ENCODE data around the gene DPEP2. TPM values are rescaled to one million over a fixed set of nuclear protein-coding genes. Genes with fewer than 3 reads are reported as not detected.
A peak's percentile ranks its signal among the peaks of the same experiment; 100 is the strongest.

The DPEP2 gene
- total and polyA plus RNA-seq, 2 of the 13 experiments (the other 11 are each of a cell fraction or from before 2014, with no cell fraction given): 0.18 TPM; not detected in 1

DNA sequence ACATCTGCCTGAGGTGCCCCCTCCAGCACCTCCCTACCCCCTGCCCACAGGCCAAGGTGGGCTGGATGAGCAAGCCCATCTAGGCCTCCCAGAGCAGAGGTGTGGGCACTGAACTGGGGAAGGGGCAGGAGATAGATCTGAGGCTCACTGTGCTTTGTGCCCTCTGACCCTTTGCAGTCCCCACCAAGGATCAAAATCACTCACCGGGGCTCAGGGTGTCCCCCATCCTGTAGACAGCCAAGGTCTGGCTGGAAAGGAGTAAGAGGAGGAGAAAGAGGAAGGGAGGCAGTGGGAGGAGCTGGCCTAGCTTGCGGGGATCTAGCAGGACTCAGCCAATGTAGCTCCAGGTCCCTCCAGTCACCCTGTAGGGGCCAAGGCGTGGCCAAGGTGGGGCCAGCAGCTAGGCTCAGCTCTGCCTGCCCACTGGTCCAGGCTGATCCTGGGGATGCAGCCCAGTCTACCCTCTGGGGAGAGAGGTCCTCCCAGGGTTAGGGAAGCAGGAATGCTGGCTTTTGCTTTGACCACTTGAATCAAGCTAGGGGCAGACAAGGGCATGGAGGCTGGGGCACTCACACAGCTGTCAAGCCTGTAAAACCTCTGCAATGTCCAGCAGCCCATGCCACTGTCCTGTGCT is 32.6 kb downstream of the DPEP2 start:
- intact Hi-C loops (cut with micrococcal nuclease; ENCODE audit: unreplicated experiment) (no loop called here), in situ Hi-C loops (cut with HindIII; ENCODE audit: extremely low pct_ligation_motif_present, low pct_unique_long_range_greater_than_20kb) (no loop called here)
- ATAC-seq: peak; percentile 67
- no TSS peak for BruUV-seq (replicated peaks)
- 6% methylated on average over 3 of the region's 3 CpGs for WGBS (ENCODE audit: low lambda C conversion rate)
- H3K79me2 ChIP-seq (ENCODE audit: insufficient read depth, low read length): peaks cover 68% of the 10 kb centered on the region
- no peak overlapping the region for H2AFZ ChIP-seq (ENCODE audit: low read length)
- peak overlapping the region; percentile 75 for H3K27ac ChIP-seq (ENCODE audit: extremely low read length, insufficient read depth, low read length)
- H3K4me3 ChIP-seq (replicated peaks in 1 of 3; ENCODE audit: insufficient read depth in 1 of 3, low read depth in 2 of 3, low read length in 3 of 3): peak overlapping the region; percentile 89 to 91 (median 90)
- FAIRE-seq: peak; percentile 89
- ChIA-PET CTCF (ENCODE audit: low intra/inter-chr PET ratio, low total read pairs) (no interaction called here), POLR2A (interaction anchor here (0.5 to 12.9 kb wide), 21 partner anchors 9 to 405 kb away, joined by 3 to 226 read pairs (median 6); partner anchors contain the start of genes CTCF, CTRL, DDX28 and DPEP2)
- H3K36me3 ChIP-seq (replicated peaks in 1 of 2; ENCODE audit: control insufficient read depth in 1 of 2, insufficient read depth in 2 of 2, low read length in 2 of 2): peaks cover 14 to 19% of the 10 kb centered on the region in 2 experiments
- peaks cover 16% of the 10 kb centered on the region for H4K20me1 ChIP-seq (ENCODE audit: insufficient read depth, low read length)
- peak overlapping the region; percentile 92 for H3K4me2 ChIP-seq (ENCODE audit: low read depth, low read length)
- peak overlapping the region; percentile 97 for H3K9ac ChIP-seq (ENCODE audit: insufficient read depth, low read depth, low read length)
- H3K9me3 ChIP-seq (ENCODE audit: low read length): no peaks in the 10 kb centered on the region
- peak; percentile 65 for DNase-seq (ENCODE audit: low spot score)
- H3K4me1 ChIP-seq (ENCODE audit: insufficient read depth, low read length): peaks cover 62% of the 10 kb centered on the region
- H3K27me3 ChIP-seq (ENCODE audit: control insufficient read depth in 1 of 2, insufficient read depth in 2 of 2, low read length in 2 of 2): no peaks in the 10 kb centered on the region; a peak in 1 of 5 replicates
- TF ChIP-seq, protein P1, sequence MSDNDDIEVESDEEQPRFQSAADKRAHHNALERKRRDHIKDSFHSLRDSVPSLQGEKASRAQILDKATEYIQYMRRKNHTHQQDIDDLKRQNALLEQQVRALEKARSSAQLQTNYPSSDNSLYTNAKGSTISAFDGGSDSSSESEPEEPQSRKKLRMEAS (IDR thresholded peaks at IDR 0.05): 0 out of 2 replicates have a peak, but pooled peaks have one; percentile 20
- TF ChIP-seq PITX1 (CRISPR knock-in tag; IDR thresholded peaks at IDR 0.05) (no peak; the same call in 1 of the 2 replicates), ZNF761 (CRISPR knock-in tag; conservative IDR thresholded peaks at IDR 0.05) (no peak), NCOA5 (CRISPR knock-in tag; IDR thresholded peaks at IDR 0.05) (no peak), ZNF225 (CRISPR knock-in tag; IDR thresholded peaks at IDR 0.05) (no peak; the same call in 1 of the 2 replicates), ZNF605 (CRISPR knock-in tag; IDR thresholded peaks at IDR 0.05) (no peak), RORA (CRISPR knock-in tag; IDR thresholded peaks at IDR 0.05) (no peak), ZNF3 (CRISPR knock-in tag; IDR thresholded peaks at IDR 0.05) (no peak), KLF11 (CRISPR knock-in tag; IDR thresholded peaks at IDR 0.05) (0 out of 2 replicates have a peak, but pooled peaks have one; percentile 5), ZNF589 (CRISPR knock-in tag; conservative IDR thresholded peaks at IDR 0.05) (no peak), MED13 (CRISPR knock-in tag; IDR thresholded peaks at IDR 0.05) (no peak), IKZF1 (IDR thresholded peaks at IDR 0.05) (no peak), MZF1 (CRISPR knock-in tag; IDR thresholded peaks at IDR 0.05; ENCODE audit: borderline replicate concordance) (0 out of 2 replicates have a peak, but pooled peaks have one; percentile 80), U2AF2 (IDR thresholded peaks at IDR 0.05; ENCODE audit: low read depth, low read length) (no peak), ZNF746 (CRISPR knock-in tag; IDR thresholded peaks at IDR 0.05) (no peak), ERF (CRISPR knock-in tag; IDR thresholded peaks at IDR 0.05) (peak; percentile 33; the same call in 1 of the 2 replicates), ZSCAN25 (CRISPR knock-in tag; IDR thresholded peaks at IDR 0.05) (no peak; the same call in 1 of the 2 replicates)
- TF ChIP-seq, protein P2, sequence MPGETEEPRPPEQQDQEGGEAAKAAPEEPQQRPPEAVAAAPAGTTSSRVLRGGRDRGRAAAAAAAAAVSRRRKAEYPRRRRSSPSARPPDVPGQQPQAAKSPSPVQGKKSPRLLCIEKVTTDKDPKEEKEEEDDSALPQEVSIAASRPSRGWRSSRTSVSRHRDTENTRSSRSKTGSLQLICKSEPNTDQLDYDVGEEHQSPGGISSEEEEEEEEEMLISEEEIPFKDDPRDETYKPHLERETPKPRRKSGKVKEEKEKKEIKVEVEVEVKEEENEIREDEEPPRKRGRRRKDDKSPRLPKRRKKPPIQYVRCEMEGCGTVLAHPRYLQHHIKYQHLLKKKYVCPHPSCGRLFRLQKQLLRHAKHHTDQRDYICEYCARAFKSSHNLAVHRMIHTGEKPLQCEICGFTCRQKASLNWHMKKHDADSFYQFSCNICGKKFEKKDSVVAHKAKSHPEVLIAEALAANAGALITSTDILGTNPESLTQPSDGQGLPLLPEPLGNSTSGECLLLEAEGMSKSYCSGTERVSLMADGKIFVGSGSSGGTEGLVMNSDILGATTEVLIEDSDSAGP (CRISPR knock-in tag; IDR thresholded peaks at IDR 0.05; ENCODE audit: borderline replicate concordance): peak; percentile 72
- TF ChIP-seq, protein P3, sequence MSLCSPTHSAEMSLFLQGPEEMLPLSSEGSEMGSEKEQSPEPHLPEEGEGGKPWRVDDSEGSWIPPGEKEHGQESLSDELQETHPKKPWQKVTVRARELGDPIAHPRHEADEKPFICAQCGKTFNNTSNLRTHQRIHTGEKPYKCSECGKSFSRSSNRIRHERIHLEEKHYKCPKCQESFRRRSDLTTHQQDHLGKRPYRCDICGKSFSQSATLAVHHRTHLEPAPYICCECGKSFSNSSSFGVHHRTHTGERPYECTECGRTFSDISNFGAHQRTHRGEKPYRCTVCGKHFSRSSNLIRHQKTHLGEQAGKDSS (CRISPR knock-in tag; IDR thresholded peaks at IDR 0.05; ENCODE audit: borderline replicate concordance, low read depth): peak; percentile 89
- TF ChIP-seq, protein P4, sequence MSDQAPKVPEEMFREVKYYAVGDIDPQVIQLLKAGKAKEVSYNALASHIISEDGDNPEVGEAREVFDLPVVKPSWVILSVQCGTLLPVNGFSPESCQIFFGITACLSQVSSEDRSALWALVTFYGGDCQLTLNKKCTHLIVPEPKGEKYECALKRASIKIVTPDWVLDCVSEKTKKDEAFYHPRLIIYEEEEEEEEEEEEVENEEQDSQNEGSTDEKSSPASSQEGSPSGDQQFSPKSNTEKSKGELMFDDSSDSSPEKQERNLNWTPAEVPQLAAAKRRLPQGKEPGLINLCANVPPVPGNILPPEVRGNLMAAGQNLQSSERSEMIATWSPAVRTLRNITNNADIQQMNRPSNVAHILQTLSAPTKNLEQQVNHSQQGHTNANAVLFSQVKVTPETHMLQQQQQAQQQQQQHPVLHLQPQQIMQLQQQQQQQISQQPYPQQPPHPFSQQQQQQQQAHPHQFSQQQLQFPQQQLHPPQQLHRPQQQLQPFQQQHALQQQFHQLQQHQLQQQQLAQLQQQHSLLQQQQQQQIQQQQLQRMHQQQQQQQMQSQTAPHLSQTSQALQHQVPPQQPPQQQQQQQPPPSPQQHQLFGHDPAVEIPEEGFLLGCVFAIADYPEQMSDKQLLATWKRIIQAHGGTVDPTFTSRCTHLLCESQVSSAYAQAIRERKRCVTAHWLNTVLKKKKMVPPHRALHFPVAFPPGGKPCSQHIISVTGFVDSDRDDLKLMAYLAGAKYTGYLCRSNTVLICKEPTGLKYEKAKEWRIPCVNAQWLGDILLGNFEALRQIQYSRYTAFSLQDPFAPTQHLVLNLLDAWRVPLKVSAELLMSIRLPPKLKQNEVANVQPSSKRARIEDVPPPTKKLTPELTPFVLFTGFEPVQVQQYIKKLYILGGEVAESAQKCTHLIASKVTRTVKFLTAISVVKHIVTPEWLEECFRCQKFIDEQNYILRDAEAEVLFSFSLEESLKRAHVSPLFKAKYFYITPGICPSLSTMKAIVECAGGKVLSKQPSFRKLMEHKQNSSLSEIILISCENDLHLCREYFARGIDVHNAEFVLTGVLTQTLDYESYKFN (CRISPR knock-in tag; conservative IDR thresholded peaks at IDR 0.05): no peak; the same call in 1 of the 2 replicates

Data from HepG2 (cell line).